GM21825 (cell line): ENCODE results near the gene HMGA1.
A peak's percentile ranks its signal among the peaks of the same experiment; 100 is the strongest.
"Not testable (repeated sequence)": the region's sequence is repeated elsewhere in the genome, so short reads cannot be mapped to it uniquely, and the experiment has no call there.

Source experiments
- ATAC-seq: cut with Tn5 transposase; IDR thresholded peaks from one replicate; pipeline ENCODE4 v1.9.1; 2021; ENCODE audit warnings: mild to moderate bottlenecking, moderate library complexity; ENCODE audit not compliant: unreplicated experiment

The HMGA1 gene

GRCh38 chr6:34239893-34240292 is 3.2 kb downstream of the HMGA1 start:
- no peak for ATAC-seq

GRCh38 chr6:34240329-34241248 is 3.9 kb downstream of the HMGA1 start:
- no peak for ATAC-seq

GRCh38 chr6:34241351-34242215 is 4.9 kb downstream of the HMGA1 start:
- no peak for ATAC-seq

- ATAC-seq: no peak
These were observed 5.8 kb downstream of the HMGA1 start for GRCh38 chr6:34242252-34243130.

GRCh38 chr6:34243131-34243771 is 6.6 kb downstream of the HMGA1 start:
- ATAC-seq: no peak

GRCh38 chr6:34243901-34244884 is 7.5 kb downstream of the HMGA1 start:
- no peak for ATAC-seq

- not testable (repeated sequence) for ATAC-seq
These were observed 8.5 kb downstream of the HMGA1 start for GRCh38 chr6:34245032-34245760.

- not testable (repeated sequence) for ATAC-seq
These were observed 9.1 kb downstream of the HMGA1 start for GRCh38 chr6:34245761-34246140.

- ATAC-seq: no peak
These were observed 9.5 kb downstream of the HMGA1 start for GRCh38 chr6:34246249-34246562.

- no peak for ATAC-seq
These were observed 10.1 kb downstream of the HMGA1 start for GRCh38 chr6:34246563-34247391.

GRCh38 chr6:34247481-34248197 is 11.0 kb downstream of the HMGA1 start:
- ATAC-seq: no peak

GRCh38 chr6:34248198-34248726 is 11.6 kb downstream of the HMGA1 start:
- ATAC-seq: peak; percentile 14

- ATAC-seq: peak; percentile 80
These were observed 12.2 kb downstream of the HMGA1 start, which contains the start of gene SMIM29 for GRCh38 chr6:34248727-34249468. Gene SMIM29 (minus strand): TSS chr6:34249006. CDS start chr6:34247791, 1,215 bp downstream.

GRCh38 chr6:34249469-34250261 is 13.0 kb downstream of the HMGA1 start:
- peak; percentile 11 for ATAC-seq

- ATAC-seq: not testable (repeated sequence)
These were observed 15.7 kb downstream of the HMGA1 start for GRCh38 chr6:34252395-34252794.
